K562 (cell line): ENCODE data around the gene ZSWIM6. TPM values are rescaled to one million over a fixed set of nuclear protein-coding genes. Genes with fewer than 3 reads are reported as not detected.

ENCODE experiments used
- ATAC-seq: fragments of 200-7000 bp; cut with Tn5 transposase; 3 replicates; pipeline ENCODE4 v1.9.1; 2020; ENCODE audit warnings: moderate library complexity
- BruUV-seq: library from RNA; stranded (reverse); fragments of 400-500 nt; replicated peaks from 2 replicates; lab custom pipeline; 2021; lab: Mats Ljungman, UMichigan
- CTCF ChIA-PET: fragments of 300-600 bp; formaldehyde crosslinking; extraction: SDS; loops from one replicate; lab custom pipeline; 2021; ENCODE audit warnings: low intra/inter-chr PET ratio; lab: Yijun Ruan, JAX
- POLR2A ChIA-PET: fragments of 300-600, 350-650 bp; sonication (Branson Sonifier 250); formaldehyde crosslinking; extraction: SDS; loops from one replicate; lab custom pipeline; 2021; ENCODE audit warnings: antibody characterized with exemption, inconsistent platforms; lab: Yijun Ruan, JAX
- DNase-seq, 4 experiments: peaks; one replicate each; pipeline versions ENCODE4 v3.0.0 to v3.0.0-alpha.2; 2011 to 2018; ENCODE audit warnings: low spot score in 3 of 4, mixed read lengths in 3 of 4; ENCODE audit errors: extremely low read depth in 1 of 4
- FAIRE-seq: peaks from 2 replicates; lab custom pipeline; 2011; peaks lifted over from hg19 to GRCh38; lab: Jason Lieb, UNC
- H2AFZ ChIP-seq: 2 replicates; pipeline ENCODE4 v1.6.0; 2011; ENCODE audit warnings: low read depth, low read length, control low read depth, inconsistent platforms
- H3K27ac ChIP-seq: fragments of 200-600 bp; 3 replicates; pipeline ENCODE4 v1.8.0; 2011; ENCODE audit warnings: low read depth, mild to moderate bottlenecking, control low read depth, inconsistent platforms, low read length, moderate library complexity, mixed read lengths; ENCODE audit errors: extremely low read depth
- H3K27me3 ChIP-seq, 2 experiments: fragments of 300-600 bp in 1 of 2; 2 replicates in 1 of 2; 3 replicates in 1 of 2; pipeline versions ENCODE4 v1.6.0 to v1.8.0; 2011; ENCODE audit warnings: inconsistent platforms in 2 of 2, low read length in 2 of 2, mild to moderate bottlenecking in 1 of 2, mixed read lengths in 1 of 2, moderate library complexity in 1 of 2; ENCODE audit not compliant: control insufficient read depth in 2 of 2, insufficient read depth in 2 of 2
- H3K36me3 ChIP-seq: fragments of 300-600 bp; 3 replicates; pipeline ENCODE4 v1.8.0; 2011; ENCODE audit warnings: mild to moderate bottlenecking, low read length, inconsistent platforms; ENCODE audit not compliant: control insufficient read depth, insufficient read depth
- H3K4me1 ChIP-seq, 2 experiments: fragments of 200-600 bp in 1 of 2; replicated peaks in 1 of 2; 2 replicates in 1 of 2; 3 replicates in 1 of 2; pipeline versions ENCODE4 v1.5.1 to v1.8.0; 2011; ENCODE audit warnings: inconsistent platforms in 2 of 2, low read length in 2 of 2, mild to moderate bottlenecking in 1 of 2, mixed read lengths in 1 of 2, moderate library complexity in 1 of 2; ENCODE audit not compliant: control insufficient read depth in 2 of 2, insufficient read depth in 2 of 2
- H3K4me2 ChIP-seq: 2 replicates; pipeline ENCODE4 v1.6.1; 2011; ENCODE audit warnings: low read length, control low read depth, inconsistent platforms, mixed read lengths; ENCODE audit not compliant: insufficient read depth
- H3K4me3 ChIP-seq: fragments of 200-600 bp; sonication (generic), shearing (Covaris generic); 2 replicates; pipeline ENCODE4 v1.5.1; 2016; ENCODE audit warnings: control low read depth, inconsistent platforms
- H3K79me2 ChIP-seq: fragments of 200-600 bp; 3 replicates; pipeline ENCODE4 v1.8.0; 2011; ENCODE audit warnings: low read length, inconsistent platforms; ENCODE audit not compliant: control insufficient read depth, insufficient read depth
- H3K9ac ChIP-seq, 2 experiments: 2 replicates each; pipeline versions ENCODE4 v1.6.0 to v1.6.1; 2011; ENCODE audit warnings: low read depth in 2 of 2, low read length in 2 of 2, control low read depth in 1 of 2, inconsistent platforms in 1 of 2, mild to moderate bottlenecking in 1 of 2, mixed read lengths in 1 of 2; ENCODE audit not compliant: insufficient read depth in 1 of 2
- H3K9me1 ChIP-seq: one replicate; pipeline ENCODE4 v1.6.0; 2011; ENCODE audit warnings: inconsistent platforms, mild to moderate bottlenecking, low read length, moderate library complexity; ENCODE audit not compliant: control insufficient read depth, insufficient read depth
- H3K9me3 ChIP-seq: replicated peaks from 2 replicates; pipeline ENCODE4 v1.5.1; 2011; ENCODE audit warnings: low read depth, low read length, inconsistent platforms; ENCODE audit not compliant: control insufficient read depth, insufficient read depth
- H4K20me1 ChIP-seq: replicated peaks from 2 replicates; pipeline ENCODE4 v1.6.1; 2011; ENCODE audit warnings: low read length, inconsistent platforms, mixed read lengths; ENCODE audit not compliant: control insufficient read depth, insufficient read depth
- BRD9 ChIP-seq: fragments of 450-650 bp; IDR thresholded peaks from 2 replicates; pipeline ENCODE4 v1.6.1; 2018; ENCODE audit warnings: low read depth; ENCODE audit not compliant: partially characterized antibody
- CBX2 ChIP-seq: fragments of 200-600 bp; sonication (generic); IDR thresholded peaks from one replicate; pipeline ENCODE4 v1.6.1; 2012; ENCODE audit warnings: mild to moderate bottlenecking, low read length, inconsistent platforms; ENCODE audit not compliant: insufficient read depth, poor library complexity, severe bottlenecking
- CBX8 ChIP-seq: fragments of 200-600 bp; sonication (generic); IDR thresholded peaks from 2 replicates; pipeline ENCODE4 v1.6.1; 2012; ENCODE audit warnings: borderline replicate concordance, mixed run types, low read depth, mild to moderate bottlenecking, moderate library complexity, mixed read lengths, low read length, control low read depth, inconsistent platforms; ENCODE audit not compliant: poor library complexity, severe bottlenecking; ENCODE audit errors: extremely low read depth
- CHD2 ChIP-seq: IDR thresholded peaks from 2 replicates; pipeline ENCODE4 v1.6.1; 2011; ENCODE audit warnings: low read depth, low read length
- HES1 ChIP-seq: fragments of 450-650 bp; IDR thresholded peaks from 2 replicates; pipeline ENCODE4 v1.6.1; 2016; ENCODE audit warnings: low read depth, mild to moderate bottlenecking, moderate library complexity
- HOXB6 ChIP-seq: fragments of 250-450 bp; sonication (Bioruptor Pico); IDR thresholded peaks from 2 replicates; pipeline ENCODE4 v1.5.1; 2022; ENCODE audit warnings: mild to moderate bottlenecking, borderline replicate concordance
- ZNF232 ChIP-seq: sonication (generic); formaldehyde crosslinking; IDR thresholded peaks from 2 replicates; pipeline ENCODE4 v1.8.0; 2022; ENCODE audit warnings: mild to moderate bottlenecking, missing genetic modification reagents
- WGBS: fragments of 100-300 bp; shearing (Covaris generic); methylation state at CpG from one replicate; pipeline ENCODE4 v1.1.6; 2016; ENCODE audit warnings: low coverage, mixed read lengths; ENCODE audit not compliant: insufficient coverage; ENCODE audit errors: missing lambda C conversion rate; 5-methylcytosine and 5-hydroxymethylcytosine counted together
- in situ Hi-C: fragments of 300-500 bp; cut with MboI; formaldehyde crosslinking; loops from 4 replicates; pipeline ENCODE4 v1.15.0; 2018; ENCODE audit warnings: inconsistent platforms, mixed read lengths
- intact Hi-C: fragments of 100-400 bp; cut with micrococcal nuclease; formaldehyde crosslinking; loops from 2 replicates; pipeline ENCODE4 v1.14.2; 2022
- polyA plus RNA-seq, 8 experiments: library from polyadenylated mRNA; depleted of rRNA in 4 of 8; stranded (reverse) in 5 of 8; unstranded in 3 of 8; fragments of >200 nt; fragmentation: Nextera tagmentation in 2 of 8; fragmentation: Illumina TruSeq in 1 of 8; extraction: Ambion mirVana in 2 of 8; extraction: Trizol in 1 of 8; gene quantifications; 2 replicates each; pipeline versions ENCODE4 v1.2.1 to v1.2.3, GENCODE V29; 2011 to 2014; ENCODE audit warnings: inconsistent platforms in 1 of 8, missing spikeins in 1 of 8
- total RNA-seq, 7 experiments: library from RNA; depleted of rRNA in 6 of 7; stranded (reverse); fragments of >200 nt in 6 of 7; fragmentation: Illumina TruSeq in 2 of 7; extraction: Trizol in 2 of 7; gene quantifications; 2 replicates each; pipeline versions ENCODE4 v1.2.1 to v1.2.3, GENCODE V29; 2011 to 2021; ENCODE audit warnings: low replicate concordance in 1 of 7

Gene ZSWIM6
- total and polyA plus RNA-seq, 9 of the 15 experiments (the other 6 are each of a cell fraction or from before 2014, with no cell fraction given) = 0.81 to 3.2 (median 2.0) TPM

- ChIA-PET CTCF (no interaction called here), POLR2A (interaction anchor here (1.0 kb wide), 1 partner anchor 11 kb away, joined by 3 read pairs; no protein-coding TSS in a partner anchor)
- 45% methylated on average over 10 of the region's 10 CpGs for WGBS
- Histone ChIP-seq H3K9me1 (no peaks in the 10 kb centered on the region), H3K79me2 (no peaks in the 10 kb centered on the region), H3K9me3 (no peaks in the 10 kb centered on the region), H3K36me3 (no peaks in the 10 kb centered on the region), H3K27ac (no peak overlapping the region), H3K4me3 (no peak overlapping the region), H4K20me1 (peaks cover 21% of the 10 kb centered on the region), H3K9ac (no peak overlapping the region), H3K4me2 (no peak overlapping the region), H3K4me1 (peaks cover 0 to 30% of the 10 kb centered on the region in 2 experiments; a peak in 2 of 5 replicates), H3K27me3 (peaks cover 26 to 30% of the 10 kb centered on the region in 2 experiments)
- ATAC-seq (no peak), FAIRE-seq (no peak), DNase-seq (no peak)
- no TSS peak for BruUV-seq
- intact Hi-C loops = loop anchor here (5.0 kb wide), 1 partner anchor 173 kb away; the partner anchor contains the start of gene SMIM15
- no peak for TF ChIP-seq ZNF232 (CRISPR knock-in tag)
- peak; percentile 68 for TF ChIP-seq CBX2
- TF ChIP-seq, all 486 proteins: peak for 1
- in situ Hi-C loops = no loop called here
- H2AFZ ChIP-seq = no peak overlapping the region
These were observed 3.0 kb downstream of the ZSWIM6 start for GRCh38 chr5:61334868-61335615.

- TF ChIP-seq CBX8 (peak; percentile 90), CHD2 (no peak), HES1 (no peak), HOXB6 (no peak), BRD9 (no peak)
- H3K27me3 ChIP-seq = peaks cover 3 to 10% of the 10 kb centered on the region in 2 experiments; a peak in 4 of 5 replicates
- no peaks in the 10 kb centered on the region for H3K4me1 ChIP-seq
- DNase-seq = no peak
- WGBS = 0% methylated on average over 2 of the region's 2 CpGs
- no peak overlapping the region for H3K27ac ChIP-seq
- intact Hi-C loops (no loop called here), in situ Hi-C loops (no loop called here)
- no peak overlapping the region for H2AFZ ChIP-seq
- no peak for ATAC-seq
- no peaks in the 10 kb centered on the region for H3K9me1 ChIP-seq
- no TSS peak for BruUV-seq
- H3K36me3 ChIP-seq = no peaks in the 10 kb centered on the region
- no peaks in the 10 kb centered on the region for H3K79me2 ChIP-seq
- no peak overlapping the region for H3K9ac ChIP-seq
- no peaks in the 10 kb centered on the region for H3K9me3 ChIP-seq
- ChIA-PET POLR2A (interaction anchor here (0.6 to 0.9 kb wide), 2 partner anchors 71 to 132 kb away, joined by 3 read pairs; no protein-coding TSS in a partner anchor), CTCF (no interaction called here)
- H3K4me2 ChIP-seq = no peak overlapping the region
- H4K20me1 ChIP-seq = peaks cover 13% of the 10 kb centered on the region
- no peak for FAIRE-seq
- no peak overlapping the region for H3K4me3 ChIP-seq
These were observed 7.7 kb downstream of the ZSWIM6 start for GRCh38 chr5:61339764-61340163.
